ENCODE results near the gene MED19. TPM values are rescaled to one million over a fixed set of nuclear protein-coding genes. Genes with fewer than 3 reads are reported as not detected.
A peak's percentile ranks its signal among the peaks of the same experiment; 100 is the strongest.

The MED19 gene
- polyA plus RNA-seq, 3 donors, result 7.1 to 11.3 (median 9.2) TPM

- Histone ChIP-seq H4K20me1 (ENCODE audit: insufficient read depth, low read length) (peaks cover 17% of the 10 kb centered on the region), H3K27ac (ENCODE audit: low read depth in 1 of 2, low read length in 2 of 2) (no peak overlapping the region), H3K4me1 (ENCODE audit: control insufficient read depth in 1 of 2, insufficient read depth in 2 of 2, low read length in 2 of 2) (peaks cover 22 to 31% of the 10 kb centered on the region in 2 donors), H3K4me3 (replicated peaks in 1 of 3; ENCODE audit: low read depth in 2 of 3, low read length in 3 of 3) (peak overlapping the region in 1 of 3 experiments; percentile 96), H3K27me3 (ENCODE audit: control insufficient read depth in 2 of 2, insufficient read depth in 2 of 2, low read length in 2 of 2) (no peaks in the 10 kb centered on the region), H3K79me2 (ENCODE audit: insufficient read depth, low read length) (peaks cover 75% of the 10 kb centered on the region), H3K36me3 (replicated peaks in 1 of 2; ENCODE audit: control insufficient read depth in 1 of 2, insufficient read depth in 2 of 2, low read length in 2 of 2) (peaks cover 3% of the 10 kb centered on the region in 2 donors), H3K9me3 (replicated peaks in 1 of 2; ENCODE audit: control insufficient read depth in 1 of 2, insufficient read depth in 1 of 2, low read length in 2 of 2) (no peaks in the 10 kb centered on the region), H2AFZ (ENCODE audit: insufficient read depth, low read depth, low read length, poor library complexity, severe bottlenecking) (no peak overlapping the region), H3K4me2 (replicated peaks; ENCODE audit: extremely low read depth, low read length, poor library complexity, severe bottlenecking) (peak overlapping the region; percentile 95), H3K9ac (ENCODE audit: insufficient read depth, low read length, poor library complexity, severe bottlenecking) (no peak overlapping the region)
- no CpG with 5 or more reads among the region's 2 CpGs for WGBS (ENCODE audit: insufficient coverage)
- H3K9me3 Mint-ChIP-seq, result no peaks in the 10 kb centered on the region
- H3K27me3 Mint-ChIP-seq (ENCODE audit: low read depth in 3 of 3), result peaks cover 0 to 2% (median 2%) of the 10 kb centered on the region in 3 donors
- DNase-seq, result no peak
- peaks cover 30% of the 10 kb centered on the region for H3K4me1 Mint-ChIP-seq
- intact Hi-C loops (cut with micrococcal nuclease), result loop anchor here (2.0 to 5.0 kb wide), 3 partner anchors 45 to 83 kb away; partner anchors contain the start of gene ZDHHC5 (in 1 of the 2)
- TF ChIP-seq, protein P1, sequence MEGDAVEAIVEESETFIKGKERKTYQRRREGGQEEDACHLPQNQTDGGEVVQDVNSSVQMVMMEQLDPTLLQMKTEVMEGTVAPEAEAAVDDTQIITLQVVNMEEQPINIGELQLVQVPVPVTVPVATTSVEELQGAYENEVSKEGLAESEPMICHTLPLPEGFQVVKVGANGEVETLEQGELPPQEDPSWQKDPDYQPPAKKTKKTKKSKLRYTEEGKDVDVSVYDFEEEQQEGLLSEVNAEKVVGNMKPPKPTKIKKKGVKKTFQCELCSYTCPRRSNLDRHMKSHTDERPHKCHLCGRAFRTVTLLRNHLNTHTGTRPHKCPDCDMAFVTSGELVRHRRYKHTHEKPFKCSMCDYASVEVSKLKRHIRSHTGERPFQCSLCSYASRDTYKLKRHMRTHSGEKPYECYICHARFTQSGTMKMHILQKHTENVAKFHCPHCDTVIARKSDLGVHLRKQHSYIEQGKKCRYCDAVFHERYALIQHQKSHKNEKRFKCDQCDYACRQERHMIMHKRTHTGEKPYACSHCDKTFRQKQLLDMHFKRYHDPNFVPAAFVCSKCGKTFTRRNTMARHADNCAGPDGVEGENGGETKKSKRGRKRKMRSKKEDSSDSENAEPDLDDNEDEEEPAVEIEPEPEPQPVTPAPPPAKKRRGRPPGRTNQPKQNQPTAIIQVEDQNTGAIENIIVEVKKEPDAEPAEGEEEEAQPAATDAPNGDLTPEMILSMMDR (IDR thresholded peaks at IDR 0.05), result no peak
- peaks cover 9 to 22% of the 10 kb centered on the region in 2 donors for H3K36me3 Mint-ChIP-seq
- no peak overlapping the region for H3K27ac Mint-ChIP-seq
- H3K4me3 Mint-ChIP-seq, result peak overlapping the region in 1 of 2 donors; percentile 98
These were observed 1.8 kb upstream of the MED19 start for GRCh38 chr11:57713835-57714234.

- H3K4me2 ChIP-seq (replicated peaks; ENCODE audit: extremely low read depth, low read length, poor library complexity, severe bottlenecking), result peak within 1 kb of the TSS; percentile 95
- TF ChIP-seq, protein P1 (IDR thresholded peaks at IDR 0.05), result no peak
- Mint-ChIP-seq H3K4me1 (peaks cover 32% of the 10 kb centered on the region), H3K4me3 (peak within 1 kb of the TSS; percentile 98), H3K27me3 (ENCODE audit: low read depth in 3 of 3) (peaks cover 0 to 2% (median 2%) of the 10 kb centered on the region in 3 donors), H3K36me3 (peaks cover 7 to 16% of the 10 kb centered on the region in 2 donors), H3K27ac (peak within 1 kb of the TSS; percentile 95 to 99 (median 98)), H3K9me3 (no peaks in the 10 kb centered on the region)
- peaks cover 22 to 31% of the 10 kb centered on the region in 2 donors for H3K4me1 ChIP-seq (ENCODE audit: control insufficient read depth in 1 of 2, insufficient read depth in 2 of 2, low read length in 2 of 2)
- peaks cover 5% of the 10 kb centered on the region for H4K20me1 ChIP-seq (ENCODE audit: insufficient read depth, low read length)
- peaks cover 76% of the 10 kb centered on the region for H3K79me2 ChIP-seq (ENCODE audit: insufficient read depth, low read length)
- no peaks in the 10 kb centered on the region for H3K27me3 ChIP-seq (ENCODE audit: control insufficient read depth in 2 of 2, insufficient read depth in 2 of 2, low read length in 2 of 2)
- no peaks in the 10 kb centered on the region for H3K9me3 ChIP-seq (replicated peaks in 1 of 2; ENCODE audit: control insufficient read depth in 1 of 2, insufficient read depth in 1 of 2, low read length in 2 of 2)
- 0% methylated on average over 44 of the region's 53 CpGs for WGBS (ENCODE audit: insufficient coverage)
- DNase-seq, result peak; percentile 96 to 99 (median 98)
- peak within 1 kb of the TSS; percentile 97 for H2AFZ ChIP-seq (ENCODE audit: insufficient read depth, low read depth, low read length, poor library complexity, severe bottlenecking)
- peak within 1 kb of the TSS; percentile 72 to 100 (median 96) for H3K4me3 ChIP-seq (replicated peaks in 1 of 3; ENCODE audit: low read depth in 2 of 3, low read length in 3 of 3)
- H3K36me3 ChIP-seq (replicated peaks in 1 of 2; ENCODE audit: control insufficient read depth in 1 of 2, insufficient read depth in 2 of 2, low read length in 2 of 2), result peaks cover 3 to 14% of the 10 kb centered on the region in 2 donors
- intact Hi-C loops (cut with micrococcal nuclease), result loop anchor here (2.0 to 5.0 kb wide), 3 partner anchors 44 to 85 kb away; partner anchors contain the start of gene ZDHHC5 (in 1 of the 2)
- H3K9ac ChIP-seq (ENCODE audit: insufficient read depth, low read length, poor library complexity, severe bottlenecking), result peak within 1 kb of the TSS; percentile 87
- H3K27ac ChIP-seq (ENCODE audit: low read depth in 1 of 2, low read length in 2 of 2), result peak within 1 kb of the TSS; percentile 72 to 97
These were observed 488 bp upstream of the MED19 start, which contains the start of gene TMX2 for GRCh38 chr11:57712256-57713150. Gene TMX2, plus strand, starts transcription at chr11:57712593. Its CDS starts 26 bp downstream, at chr11:57712619.

All from CD14-positive monocyte (primary cell).